Activated CD8-positive, alpha-beta T cell treated with anti-CD3 and anti-CD28 coated beads, Interleukin-2, amount 10 ng/mL, durations not matched to agents 7 days and 5 days (primary cell): ENCODE results near the gene SV2C. TPM values are rescaled to one million over a fixed set of nuclear protein-coding genes. Genes with fewer than 3 reads are reported as not detected.

ENCODE experiments used
- ATAC-seq: fragments of 150-1000 bp; cut with Tn5 transposase; one replicate; pipeline ENCODE4 v1.10.0; 2021; ENCODE audit warnings: moderate library complexity
- CTCF ChIA-PET: fragments of 350-600 bp; sonication (Branson Sonifier 250); formaldehyde crosslinking; loops from one replicate; lab custom pipeline; 2021; ENCODE audit warnings: antibody characterized with exemption; lab: Charles Lee
- POLR2A ChIA-PET: fragments of 350-600 bp; sonication (Branson Sonifier 250); formaldehyde crosslinking; loops from one replicate; lab custom pipeline; 2021; ENCODE audit warnings: antibody characterized with exemption; lab: Charles Lee
- DNase-seq: peaks from one replicate; pipeline ENCODE4 v3.0.0-alpha.2; 2020
- H3K27ac Mint-ChIP-seq: one replicate; pipeline ENCODE4 v1.8.0; 2021; ENCODE audit warnings: mild to moderate bottlenecking, mixed read lengths
- H3K27me3 Mint-ChIP-seq: one replicate; pipeline ENCODE4 v1.8.0; 2021; ENCODE audit warnings: low read depth, mixed read lengths
- H3K36me3 Mint-ChIP-seq: one replicate; pipeline ENCODE4 v1.8.0; 2021; ENCODE audit warnings: low read depth, mixed read lengths
- H3K4me1 Mint-ChIP-seq: one replicate; pipeline ENCODE4 v1.8.0; 2021; ENCODE audit warnings: low read depth, mixed read lengths
- H3K4me3 Mint-ChIP-seq: one replicate; pipeline ENCODE4 v1.8.0; 2021; ENCODE audit warnings: mild to moderate bottlenecking, mixed read lengths
- H3K9me3 Mint-ChIP-seq: one replicate; pipeline ENCODE4 v1.8.0; 2022; ENCODE audit warnings: mixed read lengths; ENCODE audit not compliant: insufficient read depth
- total RNA-seq, 2 experiments: library from RNA; stranded (reverse); gene quantifications; one replicate each; pipeline ENCODE4 v1.2.3, GENCODE V29; 2021

Gene SV2C
- total RNA-seq, 2 experiments from 2014 or later, result 0.03 TPM; not detected in 1

DNA sequence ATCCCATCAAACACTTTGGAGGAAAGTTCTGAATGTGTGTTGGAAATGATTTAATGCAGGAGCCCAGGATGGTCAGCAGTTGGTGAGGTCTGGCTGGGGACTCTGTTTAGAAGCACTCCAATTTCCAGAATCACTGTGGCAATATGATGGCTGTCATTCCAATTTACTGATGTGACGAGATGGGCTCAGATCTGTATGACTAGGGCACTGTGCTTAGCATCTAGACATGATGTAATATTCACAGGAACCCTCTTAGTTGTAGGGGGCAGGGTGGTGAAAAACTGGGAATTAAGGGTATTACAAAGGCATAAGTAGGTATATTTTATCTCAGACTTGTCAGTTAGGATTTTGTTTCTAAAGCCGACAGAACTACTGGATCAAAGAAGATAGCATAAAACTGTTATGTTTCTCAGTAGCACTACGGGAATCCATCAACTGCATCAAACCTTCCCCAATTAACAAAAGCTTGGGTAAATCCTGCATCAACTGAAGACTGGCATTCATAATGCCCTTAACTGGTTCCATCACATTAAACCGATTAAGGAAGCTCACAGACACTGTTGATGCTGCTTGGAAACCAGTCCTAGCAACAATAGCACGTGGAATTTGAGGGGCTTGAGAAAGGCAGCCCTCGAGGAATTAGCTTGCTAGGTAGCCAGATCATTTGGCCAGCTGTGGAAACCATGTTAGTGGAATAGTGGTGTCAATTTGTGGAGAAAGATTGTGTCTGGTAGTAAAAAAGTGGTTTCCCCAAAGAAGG is 86.1 kb downstream of the SV2C start:
- Mint-ChIP-seq H3K36me3 (no peaks in the 10 kb centered on the region), H3K4me1 (no peaks in the 10 kb centered on the region), H3K4me3 (no peak overlapping the region), H3K27ac (no peak overlapping the region), H3K27me3 (peaks cover 19% of the 10 kb centered on the region), H3K9me3 (no peaks in the 10 kb centered on the region)
- POLR2A ChIA-PET, result no interaction called here
- DNase-seq (no peak), ATAC-seq (no peak)
- CTCF ChIA-PET, result interaction anchor here (0.9 kb wide), 1 partner anchor 23 kb away, joined by 3 read pairs; no protein-coding TSS in a partner anchor

DNA sequence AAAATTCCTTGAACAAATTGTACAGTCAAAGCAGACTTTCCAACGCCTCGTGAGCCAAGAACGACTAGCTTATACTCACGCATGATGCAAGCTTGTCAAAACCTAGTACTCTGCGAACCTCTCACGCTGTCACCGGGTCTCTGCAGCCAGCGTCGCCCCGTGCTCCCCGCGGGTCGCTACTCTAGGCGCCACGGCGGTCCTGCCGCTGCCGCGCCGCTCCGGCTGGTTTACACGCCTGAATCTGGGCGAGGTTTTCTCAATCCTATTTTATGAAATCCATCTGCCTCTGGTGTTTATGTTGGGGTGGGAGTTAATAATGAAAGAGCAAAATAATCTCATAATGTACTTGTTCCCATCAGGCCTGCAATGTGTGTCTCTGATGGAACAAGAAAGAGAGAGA is 90.9 kb downstream of the SV2C start:
- Mint-ChIP-seq H3K27me3 (peaks cover 6% of the 10 kb centered on the region), H3K4me1 (peaks cover 22% of the 10 kb centered on the region), H3K4me3 (no peak overlapping the region), H3K9me3 (no peaks in the 10 kb centered on the region), H3K27ac (no peak overlapping the region), H3K36me3 (peaks cover 2% of the 10 kb centered on the region)
- ATAC-seq (no peak), DNase-seq (no peak)
- ChIA-PET POLR2A (no interaction called here), CTCF (interaction anchor here (1.2 to 2.7 kb wide), 12 partner anchors 10 to 937 kb away, joined by 3 to 22 read pairs (median 10); partner anchors contain the start of gene ANKRD31)

DNA sequence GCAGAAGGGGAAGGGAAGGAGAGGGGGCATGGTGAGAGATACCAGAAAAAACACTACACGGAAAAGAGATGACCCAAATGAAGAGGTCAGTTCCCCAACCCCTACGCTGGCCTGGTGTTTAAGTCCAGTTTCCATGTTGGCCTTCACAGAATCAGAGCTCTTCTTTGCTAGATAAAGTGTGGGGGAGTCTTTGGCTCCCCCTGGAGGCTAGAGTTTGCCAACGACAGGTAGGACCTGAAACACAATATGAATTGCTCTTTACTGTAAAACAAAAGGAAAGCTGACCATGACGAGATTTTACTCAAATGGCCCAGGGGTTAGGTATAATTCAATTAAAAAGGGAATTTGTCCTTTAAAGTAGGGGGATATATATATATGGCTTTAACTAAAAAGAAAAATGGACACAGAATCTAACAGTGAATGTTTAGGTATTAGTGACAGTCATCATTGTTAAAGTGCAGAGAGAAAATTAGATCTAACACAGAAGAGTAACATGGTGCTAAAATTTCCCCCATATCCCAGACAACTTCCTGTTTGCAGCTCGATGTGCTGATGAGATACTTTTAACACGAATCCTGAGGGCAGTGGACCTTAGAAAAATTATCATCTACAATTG is 92.0 kb downstream of the SV2C start:
- Mint-ChIP-seq H3K36me3 (peaks cover 2% of the 10 kb centered on the region), H3K4me1 (peaks cover 22% of the 10 kb centered on the region), H3K27ac (peak overlapping the region; percentile 84), H3K27me3 (peaks cover 4% of the 10 kb centered on the region), H3K9me3 (no peaks in the 10 kb centered on the region), H3K4me3 (no peak overlapping the region)
- ChIA-PET POLR2A (no interaction called here), CTCF (interaction anchor here (0.6 to 2.8 kb wide), 50 partner anchors 9 to 938 kb away, joined by 3 to 31 read pairs (median 5); partner anchors contain the start of genes ANKRD31 and POC5)
- ATAC-seq, result peak; percentile 68
- peak; percentile 74 for DNase-seq

DNA sequence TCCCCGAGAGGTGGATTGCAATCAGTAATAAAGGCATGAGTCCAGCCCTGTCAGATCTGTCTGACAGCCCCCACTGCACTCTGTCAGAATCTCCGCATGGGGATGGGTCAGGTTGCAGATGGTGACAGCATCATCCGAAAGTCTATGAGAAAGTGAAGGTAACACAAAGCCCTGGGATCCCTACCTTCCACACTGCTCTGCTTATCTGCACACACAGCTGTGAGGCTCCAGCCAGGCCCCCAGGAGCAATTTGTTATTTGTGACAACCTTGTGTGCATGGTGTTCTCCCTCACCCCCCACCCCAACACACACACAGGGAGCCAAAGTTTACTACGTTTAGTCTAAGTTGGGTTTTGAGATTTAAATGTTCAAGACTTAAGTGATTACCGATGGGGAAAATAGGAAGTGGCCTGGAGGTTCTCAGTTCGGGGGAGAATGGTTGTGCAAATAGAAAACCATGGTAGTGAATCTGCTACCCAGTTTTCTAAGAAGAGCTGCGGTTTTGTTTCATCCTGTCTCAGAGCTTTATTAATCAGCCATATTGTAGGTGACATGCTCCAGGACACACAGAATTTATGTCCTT is 92.7 kb downstream of the SV2C start:
- no peaks in the 10 kb centered on the region for H3K9me3 Mint-ChIP-seq
- H3K27me3 Mint-ChIP-seq, result peaks cover 4% of the 10 kb centered on the region
- ATAC-seq (peak; percentile 58), DNase-seq (peak; percentile 40)
- ChIA-PET CTCF (interaction anchor here (0.7 to 2.8 kb wide), 40 partner anchors 8 to 939 kb away, joined by 3 to 31 read pairs (median 6); partner anchors contain the start of genes ANKRD31 and POC5), POLR2A (interaction anchor here (0.7 kb wide), 1 partner anchor 298 kb away, joined by 3 read pairs; no protein-coding TSS in a partner anchor)
- H3K36me3 Mint-ChIP-seq, result peaks cover 2% of the 10 kb centered on the region
- H3K4me3 Mint-ChIP-seq, result peak overlapping the region; percentile 44
- peaks cover 22% of the 10 kb centered on the region for H3K4me1 Mint-ChIP-seq
- H3K27ac Mint-ChIP-seq, result peak overlapping the region; percentile 84

DNA sequence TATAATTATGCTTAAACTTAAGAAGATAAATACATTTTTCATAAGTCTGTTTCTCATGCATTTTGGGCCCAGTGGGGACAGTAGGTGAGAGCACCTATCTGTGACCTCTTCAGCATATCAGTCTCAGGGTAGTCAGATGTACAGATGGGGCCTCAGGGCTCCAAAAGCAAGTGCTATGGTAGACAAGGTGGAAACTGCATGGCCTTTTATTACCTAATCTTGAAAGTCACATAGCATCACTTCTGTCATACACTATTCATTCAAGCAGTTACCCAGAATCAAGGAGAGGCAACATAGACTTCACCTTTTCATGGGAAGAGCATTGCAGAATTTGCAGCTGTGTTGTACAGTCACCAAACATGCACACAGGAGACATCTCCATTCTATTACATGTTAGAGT is 94.8 kb downstream of the SV2C start:
- CTCF ChIA-PET, result no interaction called here
- peaks cover 4% of the 10 kb centered on the region for H3K36me3 Mint-ChIP-seq
- ATAC-seq (no peak), DNase-seq (no peak)
- H3K4me3 Mint-ChIP-seq, result no peak overlapping the region
- peaks cover 22% of the 10 kb centered on the region for H3K4me1 Mint-ChIP-seq
- H3K27ac Mint-ChIP-seq, result no peak overlapping the region
- H3K27me3 Mint-ChIP-seq, result peaks cover 4% of the 10 kb centered on the region
- no peaks in the 10 kb centered on the region for H3K9me3 Mint-ChIP-seq
- POLR2A ChIA-PET, result no interaction called here

DNA sequence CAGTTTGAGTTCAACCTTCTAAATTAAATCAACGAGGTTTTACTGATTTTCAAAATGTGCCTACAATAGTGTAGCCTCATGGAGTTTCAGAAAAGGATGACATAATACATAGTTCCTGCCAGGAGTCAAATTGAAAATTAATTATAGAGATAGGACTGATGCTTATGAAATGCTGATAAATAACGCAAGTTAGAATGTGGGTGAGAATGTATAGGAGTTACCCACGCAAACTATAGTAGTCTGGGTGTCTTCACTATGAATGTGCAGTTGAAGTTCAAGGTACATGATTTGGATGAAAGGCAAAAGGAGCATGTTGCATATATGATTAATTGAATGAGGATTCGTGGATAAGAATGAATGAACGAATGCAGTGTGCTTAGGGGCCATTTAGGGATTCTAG is 95.7 kb downstream of the SV2C start:
- Mint-ChIP-seq H3K9me3 (no peaks in the 10 kb centered on the region), H3K36me3 (peaks cover 4% of the 10 kb centered on the region), H3K4me1 (peaks cover 22% of the 10 kb centered on the region), H3K27me3 (peaks cover 2% of the 10 kb centered on the region), H3K27ac (no peak overlapping the region), H3K4me3 (no peak overlapping the region)
- ATAC-seq, result no peak
- ChIA-PET CTCF (no interaction called here), POLR2A (no interaction called here)
- DNase-seq, result no peak

DNA sequence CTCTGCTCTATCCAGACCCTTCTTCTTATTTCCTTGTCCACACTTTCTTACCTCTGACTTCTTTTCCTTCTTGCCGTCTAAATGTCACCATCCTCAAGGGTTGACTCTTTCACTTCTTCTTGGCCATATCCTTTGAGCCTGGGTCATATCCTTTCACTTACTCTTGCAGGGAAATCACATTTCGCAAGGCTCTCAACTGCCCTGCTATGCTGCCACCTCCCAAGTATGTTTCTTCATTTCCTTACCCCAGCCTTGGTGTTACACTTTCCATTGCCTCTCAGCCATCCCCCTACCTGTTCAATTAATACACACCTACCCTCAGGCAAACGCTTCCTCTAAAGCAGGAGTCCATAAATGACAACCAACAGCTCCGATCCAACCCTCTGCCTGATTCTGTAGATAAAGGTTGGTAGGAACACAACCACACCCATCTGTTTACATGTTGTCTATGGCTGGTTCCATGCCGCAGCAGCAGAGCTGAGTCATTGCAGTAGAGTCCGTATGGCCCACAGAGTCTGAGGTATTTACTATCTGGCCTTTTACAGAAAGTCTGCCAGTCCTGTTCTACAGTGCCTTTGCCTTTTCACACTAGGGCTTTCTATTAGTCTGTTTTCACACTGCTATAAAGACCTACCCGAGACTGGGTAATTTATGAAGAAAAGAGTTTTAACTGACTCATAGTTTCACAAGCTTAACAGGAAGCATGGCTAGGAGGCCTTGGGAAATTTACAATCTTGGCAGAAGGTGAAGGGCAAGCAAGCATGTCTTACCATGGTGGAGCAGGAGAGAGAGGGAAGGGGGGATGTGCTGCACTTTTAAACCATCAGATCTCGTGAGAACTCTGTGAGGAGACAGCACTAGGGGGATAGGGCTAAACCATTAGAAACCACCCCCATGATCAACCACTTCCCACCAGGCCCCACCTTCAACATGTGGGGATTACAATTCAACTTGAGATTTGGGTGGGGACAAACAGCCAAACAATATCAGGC is 97.9 kb downstream of the SV2C start:
- peak; percentile 53 for ATAC-seq
- peaks cover 4% of the 10 kb centered on the region for H3K36me3 Mint-ChIP-seq
- H3K27me3 Mint-ChIP-seq, result peaks cover 2% of the 10 kb centered on the region
- no peaks in the 10 kb centered on the region for H3K9me3 Mint-ChIP-seq
- H3K4me3 Mint-ChIP-seq, result no peak overlapping the region
- DNase-seq, result no peak
- ChIA-PET CTCF (no interaction called here), POLR2A (interaction anchor here (0.6 kb wide), 1 partner anchor 249 kb away, joined by 3 read pairs; no protein-coding TSS in a partner anchor)
- no peak overlapping the region for H3K27ac Mint-ChIP-seq
- peaks cover 8% of the 10 kb centered on the region for H3K4me1 Mint-ChIP-seq

DNA sequence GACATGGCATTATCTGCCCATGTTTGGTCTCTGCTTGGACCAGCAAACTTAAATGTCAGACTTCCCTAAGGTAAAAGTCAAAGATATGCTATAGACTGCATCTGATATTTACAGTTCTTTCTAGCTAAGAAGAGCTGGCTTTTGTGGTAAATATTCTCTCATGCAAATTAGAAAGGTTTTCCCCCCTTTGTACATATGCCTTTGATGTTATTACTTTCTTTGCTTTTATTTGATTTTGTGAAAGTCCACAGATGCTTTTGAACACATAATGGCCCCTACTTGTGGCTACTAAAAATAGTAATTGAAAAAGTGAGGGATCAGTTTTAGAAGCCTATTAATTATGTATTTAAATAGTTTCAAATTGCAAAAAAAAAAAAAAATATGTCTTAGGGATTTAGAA is 104.2 kb downstream of the SV2C start:
- Mint-ChIP-seq H3K4me3 (no peak overlapping the region), H3K9me3 (no peaks in the 10 kb centered on the region), H3K36me3 (peaks cover 2% of the 10 kb centered on the region), H3K27me3 (peaks cover 7% of the 10 kb centered on the region), H3K27ac (no peak overlapping the region), H3K4me1 (peaks cover 3% of the 10 kb centered on the region)
- no peak for ATAC-seq
- no peak for DNase-seq
- ChIA-PET POLR2A (no interaction called here), CTCF (interaction anchor here (3.4 kb wide), 1 partner anchor 12 kb away, joined by 21 read pairs; no protein-coding TSS in a partner anchor)

DNA sequence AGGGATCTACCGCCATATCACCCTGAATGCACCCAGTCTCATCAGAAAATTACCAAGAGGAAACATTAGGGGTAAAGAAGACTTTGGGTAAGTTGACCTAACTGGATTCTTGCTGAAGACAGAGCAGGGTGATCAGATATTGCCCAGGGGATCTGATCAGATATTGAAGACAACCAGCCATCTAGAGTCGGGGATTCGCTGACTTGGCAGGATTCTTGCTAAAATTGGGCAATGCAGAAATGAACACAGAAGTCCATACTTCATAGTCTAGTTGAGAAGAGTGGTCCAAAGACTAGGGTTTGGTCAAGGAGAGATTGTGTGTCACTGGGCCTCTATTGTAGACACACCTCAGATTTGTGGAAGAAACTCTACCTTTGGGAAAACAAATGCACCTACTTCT is 107.2 kb downstream of the SV2C start:
- CTCF ChIA-PET, result interaction anchor here (3.4 kb wide), 1 partner anchor 15 kb away, joined by 21 read pairs; no protein-coding TSS in a partner anchor
- no peak for ATAC-seq
- Mint-ChIP-seq H3K27me3 (peaks cover 8% of the 10 kb centered on the region), H3K27ac (no peak overlapping the region), H3K9me3 (no peaks in the 10 kb centered on the region), H3K4me3 (no peak overlapping the region), H3K36me3 (no peaks in the 10 kb centered on the region), H3K4me1 (peaks cover 3% of the 10 kb centered on the region)
- DNase-seq, result no peak
- POLR2A ChIA-PET, result no interaction called here

DNA sequence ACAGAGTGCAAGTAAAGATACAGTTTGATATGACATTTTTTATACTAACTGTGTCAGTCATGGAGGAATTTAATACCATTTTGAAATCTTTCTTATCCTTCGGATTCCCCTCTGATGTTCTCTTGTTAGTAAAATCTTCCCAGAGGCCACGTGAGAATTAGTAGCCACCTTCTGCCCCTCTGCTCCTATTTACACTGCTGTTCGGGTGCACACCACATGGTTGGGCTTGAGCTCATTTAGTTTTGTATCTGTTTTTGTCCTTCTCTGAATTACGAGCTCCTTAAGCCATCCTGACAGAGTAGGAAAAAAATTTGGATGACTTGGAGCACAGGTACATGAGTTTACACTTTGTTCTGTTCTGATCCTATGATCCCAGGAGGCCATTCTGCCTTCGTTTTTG is 109.7 kb downstream of the SV2C start:
- Mint-ChIP-seq H3K36me3 (no peaks in the 10 kb centered on the region), H3K27ac (no peak overlapping the region), H3K9me3 (no peaks in the 10 kb centered on the region), H3K27me3 (peaks cover 22% of the 10 kb centered on the region), H3K4me1 (peaks cover 3% of the 10 kb centered on the region), H3K4me3 (no peak overlapping the region)
- ChIA-PET POLR2A (no interaction called here), CTCF (no interaction called here)
- ATAC-seq, result no peak
- DNase-seq, result no peak

DNA sequence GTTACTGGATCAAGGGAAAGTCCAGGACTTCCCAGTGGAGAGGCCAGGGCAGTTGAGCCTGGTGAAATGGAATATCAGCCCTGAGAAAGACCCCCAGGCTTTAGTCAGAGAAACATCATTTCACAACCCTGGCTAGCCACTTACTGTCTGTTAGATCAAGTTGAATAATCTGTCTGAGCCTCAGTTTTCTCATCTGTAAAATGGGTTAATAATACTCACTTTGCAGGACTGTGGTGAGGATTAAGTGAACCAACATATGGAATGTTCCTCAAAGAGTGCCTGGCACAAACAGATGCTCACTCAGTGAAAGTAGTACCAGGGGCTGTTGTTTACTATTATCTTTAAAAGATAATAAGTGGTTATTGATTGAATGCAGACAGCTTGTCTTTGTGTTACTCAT is 110.5 kb downstream of the SV2C start:
- Mint-ChIP-seq H3K36me3 (no peaks in the 10 kb centered on the region), H3K27ac (no peak overlapping the region), H3K4me1 (peaks cover 3% of the 10 kb centered on the region), H3K9me3 (no peaks in the 10 kb centered on the region), H3K27me3 (peaks cover 22% of the 10 kb centered on the region), H3K4me3 (no peak overlapping the region)
- no peak for DNase-seq
- CTCF ChIA-PET, result no interaction called here
- ATAC-seq, result no peak
- POLR2A ChIA-PET, result no interaction called here
